Measurements from ENCODE around the gene USH2A.

The USH2A gene

GRCh38 chr1:215623162-215623561, 800.1 kb downstream of the USH2A start:
- no peak for DNase-seq

DNA sequence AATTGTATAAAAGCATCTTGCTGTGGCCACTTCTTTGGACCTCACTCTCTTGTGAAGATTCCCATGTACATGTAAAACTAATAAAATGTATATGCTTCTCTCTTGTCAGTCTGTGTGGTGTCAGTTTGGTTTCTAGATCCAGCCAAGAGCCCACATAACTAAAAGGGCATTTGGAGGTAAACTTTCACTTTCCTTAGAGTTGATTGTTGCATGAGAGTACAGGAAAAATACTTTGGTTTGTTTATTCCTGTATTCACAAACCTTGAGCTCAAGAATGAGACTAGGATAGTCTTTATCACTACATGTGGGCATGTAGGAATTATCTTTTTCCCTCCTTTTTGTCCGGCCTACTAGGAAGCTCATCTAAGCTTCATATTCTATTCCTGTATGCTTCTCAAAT, 805.3 kb downstream of the USH2A start:
- no peak for DNase-seq

GRCh38 chr1:215612391-215612790, 810.9 kb downstream of the USH2A start:
- no peak for DNase-seq

DNA sequence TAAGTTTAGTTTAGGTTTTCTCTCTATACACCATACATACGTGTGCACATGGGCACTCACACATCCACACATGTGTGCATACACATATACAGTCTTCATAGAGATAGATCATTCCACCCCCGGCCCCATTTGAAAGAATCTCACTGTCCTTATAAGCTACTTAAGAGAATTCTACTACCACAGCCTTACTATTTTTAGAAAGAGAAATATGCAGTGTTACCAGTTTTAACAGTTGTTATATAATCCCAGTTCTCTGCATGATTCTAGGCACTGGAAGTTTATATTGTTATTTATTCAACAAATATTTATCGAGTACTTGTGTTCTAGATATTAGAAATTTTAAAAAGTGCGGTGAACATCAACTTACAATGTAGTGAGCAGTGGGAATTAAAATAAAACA, 814.6 kb downstream of the USH2A start:
- DNase-seq: no peak

DNA sequence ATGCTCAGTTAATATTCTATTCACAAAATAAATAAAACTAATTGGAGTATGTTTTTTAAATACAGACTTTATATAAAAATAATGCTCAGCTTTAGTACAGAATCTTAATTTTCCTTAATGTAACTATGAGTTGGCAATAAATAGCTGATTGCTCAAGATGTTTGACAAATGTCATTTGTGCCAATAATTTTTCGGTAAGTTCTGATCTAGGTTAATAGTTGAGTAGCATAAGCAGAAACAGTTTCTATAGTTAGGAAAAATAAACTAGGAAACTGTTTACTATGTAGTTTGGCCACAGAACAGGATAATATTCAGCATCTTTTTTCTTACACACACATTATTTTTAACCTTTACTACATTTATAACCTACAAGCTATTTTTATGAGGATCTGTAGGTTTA, 815.8 kb downstream of the USH2A start:
- DNase-seq: no peak

- DNase-seq: no peak
These were observed 816.6 kb downstream of the USH2A start for GRCh38 chr1:215606564-215607168.

- no peak for DNase-seq
These were observed 817.2 kb downstream of the USH2A start for GRCh38 chr1:215606036-215606435.

DNA sequence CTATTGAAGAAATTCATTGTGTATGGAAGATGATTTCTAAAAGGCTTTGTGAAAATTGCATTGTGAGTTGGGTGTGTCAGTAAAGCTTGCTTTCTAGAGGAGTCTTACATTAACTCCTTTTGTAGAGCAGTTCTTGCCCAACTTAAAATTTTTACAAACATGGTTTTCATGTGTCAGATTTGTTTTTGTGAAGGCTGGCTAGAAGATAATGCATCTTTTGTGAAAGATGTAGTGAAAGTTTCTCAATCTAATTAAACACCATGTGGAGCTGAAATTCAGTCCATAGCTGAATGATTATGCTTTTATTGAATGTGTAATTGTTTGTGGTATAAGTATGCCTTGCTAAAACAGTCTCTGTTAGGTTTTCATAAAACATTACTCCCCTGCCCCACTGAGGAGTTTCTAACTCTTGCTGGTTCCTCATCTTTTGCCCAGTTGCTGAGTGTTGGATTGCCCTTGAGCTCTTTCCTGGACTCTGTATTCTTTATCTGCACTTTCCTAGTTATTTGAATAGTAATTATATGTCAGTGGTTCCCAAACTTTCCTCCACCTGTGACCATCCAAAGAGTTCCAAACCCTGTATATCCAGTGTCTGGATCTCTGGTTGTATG, 818.1 kb downstream of the USH2A start:
- DNase-seq: no peak

DNA sequence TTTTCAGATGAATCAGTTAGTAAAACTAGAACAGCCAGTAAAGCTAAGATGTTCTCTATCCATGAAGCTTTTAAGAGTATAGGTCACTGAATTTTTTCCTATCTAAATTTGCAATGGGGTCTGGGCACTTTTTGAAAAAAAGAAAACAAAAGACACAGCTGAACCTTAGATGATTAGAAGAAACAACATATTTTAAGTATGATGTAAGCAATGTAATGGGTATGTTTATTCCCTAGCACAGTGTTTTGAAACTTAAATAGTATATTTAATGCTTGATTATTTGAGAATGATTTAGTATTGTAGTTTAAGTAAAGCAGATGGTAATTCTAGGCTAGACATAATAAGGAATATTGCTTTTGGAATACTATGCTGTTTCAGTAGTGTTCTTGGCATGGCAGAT, 819.9 kb downstream of the USH2A start:
- no peak for DNase-seq

- no peak for DNase-seq
These were observed 822.0 kb downstream of the USH2A start for GRCh38 chr1:215601276-215601675.

DNA sequence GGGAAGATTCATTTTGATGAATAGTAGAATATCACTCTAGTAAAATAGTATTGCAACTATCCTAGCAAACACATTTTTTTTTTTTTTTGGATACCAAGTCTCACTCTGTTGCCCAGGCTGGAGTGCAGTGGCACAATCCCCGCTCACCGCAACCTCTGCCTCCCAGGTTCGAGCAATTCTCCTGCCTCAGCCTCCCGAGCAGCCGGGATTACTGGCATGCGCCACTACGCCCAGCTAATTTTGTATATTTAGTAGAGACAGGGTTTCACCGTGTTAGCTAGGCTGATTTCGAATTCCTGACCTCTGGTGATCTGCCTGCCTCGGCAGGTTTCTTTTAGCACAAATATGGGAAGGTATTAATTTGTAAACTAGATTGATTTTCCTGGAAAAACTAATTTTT, 822.4 kb downstream of the USH2A start:
- DNase-seq: no peak

- DNase-seq: no peak
These were observed 822.9 kb downstream of the USH2A start for GRCh38 chr1:215600258-215600792.

- no peak for DNase-seq
These were observed 823.7 kb downstream of the USH2A start for GRCh38 chr1:215599418-215600074.

DNA sequence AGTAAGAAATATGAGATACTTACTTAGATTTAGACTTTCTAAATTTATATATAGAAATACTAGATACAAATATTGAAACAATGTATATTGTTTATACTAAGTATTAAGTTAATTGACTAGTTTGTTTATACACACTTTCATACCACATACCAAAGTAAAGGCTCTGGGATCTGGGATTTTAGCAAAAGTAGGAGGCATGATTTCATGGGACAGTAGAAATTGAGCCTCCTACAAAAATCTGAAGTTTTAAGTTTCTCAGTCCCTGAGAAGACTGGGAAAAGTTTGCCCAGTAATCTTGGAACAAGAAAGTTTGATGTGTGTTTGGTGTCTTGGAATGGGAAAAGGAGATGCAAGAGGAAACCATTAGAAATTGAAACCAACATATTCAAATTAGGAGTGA, 825.3 kb downstream of the USH2A start:
- DNase-seq: no peak

DNA sequence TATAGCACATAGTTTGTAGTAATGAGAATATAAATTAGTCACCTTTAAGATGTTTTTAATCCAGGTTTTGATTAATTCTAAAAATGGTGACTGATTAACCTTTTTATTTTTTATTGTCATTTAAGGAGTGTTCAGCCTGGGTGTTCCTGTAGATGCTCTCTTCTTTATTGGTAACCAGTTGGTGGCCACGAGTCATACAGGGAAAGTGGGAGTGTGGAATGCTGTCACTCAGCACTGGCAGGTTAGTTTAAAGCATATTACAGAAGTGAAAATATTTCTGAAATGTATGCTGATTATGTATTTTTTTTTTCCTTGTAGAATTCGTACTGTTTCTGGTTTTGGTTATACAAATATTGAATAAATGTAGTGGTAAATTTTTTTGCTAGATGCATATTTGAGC, 828.0 kb downstream of the USH2A start:
- DNase-seq: no peak

DNA sequence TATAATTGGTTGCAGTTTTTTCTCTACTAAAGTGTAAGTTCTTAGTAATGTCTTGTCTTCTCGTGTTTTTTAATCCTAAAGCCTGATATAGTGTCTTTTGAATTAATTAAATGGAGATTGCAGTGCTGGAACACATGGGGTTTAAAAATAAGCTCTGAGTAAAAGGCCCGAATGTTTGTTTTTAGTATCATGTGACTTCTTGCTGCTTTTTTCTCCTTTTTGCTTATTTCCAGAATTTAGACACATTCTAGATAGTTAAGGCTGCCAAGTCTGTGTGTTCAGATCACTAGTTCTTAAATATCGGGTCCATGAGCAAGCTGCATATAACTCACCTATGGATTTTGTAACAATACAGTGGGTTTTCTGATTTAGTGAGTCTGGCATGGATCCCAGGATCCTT, 828.6 kb downstream of the USH2A start:
- DNase-seq: no peak

- DNase-seq: no peak
These were observed 832.3 kb downstream of the USH2A start for GRCh38 chr1:215590779-215591491.

GRCh38 chr1:215589650-215590435, 833.4 kb downstream of the USH2A start:
- no peak for DNase-seq

GRCh38 chr1:215584389-215584788, 838.9 kb downstream of the USH2A start:
- DNase-seq: no peak

DNA sequence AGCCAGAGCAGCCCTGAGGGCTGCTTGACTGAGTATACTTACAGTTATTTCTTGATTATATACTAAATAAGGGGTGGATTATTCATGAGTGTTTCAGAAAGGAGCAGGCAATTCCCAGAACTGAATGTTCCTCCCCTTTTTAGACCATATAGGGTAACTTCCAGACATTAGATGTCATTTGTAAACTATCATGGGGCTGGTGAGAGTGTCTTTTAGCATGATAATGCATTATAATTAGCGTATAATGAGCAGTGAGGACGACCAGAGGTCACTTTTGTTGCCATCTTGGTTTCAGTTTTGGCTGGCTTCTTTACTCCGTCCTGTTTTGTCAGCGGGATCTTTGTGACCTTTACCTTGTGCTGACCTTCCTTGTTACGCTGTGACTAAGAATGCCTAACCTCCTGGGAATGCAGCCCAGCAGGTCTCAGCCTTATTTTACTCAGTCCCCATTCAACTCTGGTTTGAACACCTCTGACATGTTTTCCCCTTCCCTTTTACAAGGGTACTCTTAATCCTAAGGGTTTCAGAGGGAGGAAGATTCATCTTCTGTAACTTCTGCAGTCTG, 840.0 kb downstream of the USH2A start:
- no peak for DNase-seq

- no peak for DNase-seq
These were observed 841.4 kb downstream of the USH2A start for GRCh38 chr1:215581896-215582295.
